Left ventricle myocardium inferior (tissue), 1 donor: Measurements from ENCODE around the gene DAAM1. TPM values are rescaled to one million over a fixed set of nuclear protein-coding genes. Genes with fewer than 3 reads are reported as not detected.

Source experiments
- DNase-seq: peaks from one replicate; pipeline ENCODE4 v3.0.0-alpha.2; 2020
- H3K27ac ChIP-seq: fragments of 200-600 bp; replicated peaks from 2 replicates; pipeline ENCODE4 v1.8.0; 2021
- H3K27me3 ChIP-seq: fragments of 200-600 bp; 2 replicates; pipeline ENCODE4 v1.8.0; 2021; ENCODE audit warnings: low read depth
- H3K36me3 ChIP-seq: fragments of 200-600 bp; 2 replicates; pipeline ENCODE4 v1.8.0; 2021
- H3K4me1 ChIP-seq: fragments of 200-600 bp; 2 replicates; pipeline ENCODE4 v1.8.0; 2021
- H3K4me3 ChIP-seq: fragments of 200-600 bp; 2 replicates; pipeline ENCODE4 v1.8.0; 2021; ENCODE audit warnings: mild to moderate bottlenecking, moderate library complexity
- H3K9me3 ChIP-seq: fragments of 200-600 bp; replicated peaks from 2 replicates; pipeline ENCODE4 v1.8.0; 2021
- intact Hi-C: fragments of 100-400 bp; cut with micrococcal nuclease; formaldehyde crosslinking; loops from one replicate; pipeline ENCODE4 v1.11.0; 2022
- total RNA-seq: library from RNA; stranded (reverse); fragmentation: NEBNext Ultra II Directional; extraction: Animal tissue kit (Norgen Biotek cat#: 25700); gene quantifications from one replicate; pipeline ENCODE4 v1.2.1, GENCODE V29; 2021
- TF ChIP-seq, protein P1 (sequence below): fragments of 200-600 bp; IDR thresholded peaks from 2 replicates; pipeline ENCODE4 v1.8.0; 2021; ENCODE audit warnings: antibody characterized with exemption, mild to moderate bottlenecking, borderline replicate concordance
- donor health status: DM: no; HTN: yes; CAD: no; lungs with severe emphysema.

DAAM1 gene
- total RNA-seq, 1 donor from 2014 or later = 84.8 TPM

DNA sequence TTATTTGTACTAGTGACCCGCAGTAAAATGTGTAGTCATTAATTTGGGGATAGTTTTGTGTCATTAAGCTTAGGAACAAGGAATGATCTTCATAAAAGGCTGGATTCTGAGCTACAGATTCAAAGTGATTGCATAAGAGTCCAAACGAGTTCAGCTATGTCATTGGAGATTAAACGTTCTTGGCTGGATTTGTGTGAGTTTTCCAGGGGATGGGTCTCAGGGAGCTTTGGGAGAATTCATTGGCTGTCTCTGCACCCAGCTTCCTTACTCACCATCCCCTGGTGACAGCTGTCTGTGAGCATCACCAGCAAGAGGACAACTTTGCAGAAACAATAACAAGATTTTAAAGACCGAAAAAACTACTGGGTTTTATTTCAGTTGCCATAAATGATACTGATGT, 130.4 kb downstream of the DAAM1 start:
- Histone ChIP-seq H3K36me3 (peaks cover 7% of the 10 kb centered on the region), H3K9me3 (no peaks in the 10 kb centered on the region), H3K4me1 (peaks cover 85% of the 10 kb centered on the region), H3K4me3 (no peak overlapping the region), H3K27ac (peak overlapping the region; percentile 87), H3K27me3 (no peaks in the 10 kb centered on the region)
- DNase-seq = no peak
- TF ChIP-seq, protein P1, sequence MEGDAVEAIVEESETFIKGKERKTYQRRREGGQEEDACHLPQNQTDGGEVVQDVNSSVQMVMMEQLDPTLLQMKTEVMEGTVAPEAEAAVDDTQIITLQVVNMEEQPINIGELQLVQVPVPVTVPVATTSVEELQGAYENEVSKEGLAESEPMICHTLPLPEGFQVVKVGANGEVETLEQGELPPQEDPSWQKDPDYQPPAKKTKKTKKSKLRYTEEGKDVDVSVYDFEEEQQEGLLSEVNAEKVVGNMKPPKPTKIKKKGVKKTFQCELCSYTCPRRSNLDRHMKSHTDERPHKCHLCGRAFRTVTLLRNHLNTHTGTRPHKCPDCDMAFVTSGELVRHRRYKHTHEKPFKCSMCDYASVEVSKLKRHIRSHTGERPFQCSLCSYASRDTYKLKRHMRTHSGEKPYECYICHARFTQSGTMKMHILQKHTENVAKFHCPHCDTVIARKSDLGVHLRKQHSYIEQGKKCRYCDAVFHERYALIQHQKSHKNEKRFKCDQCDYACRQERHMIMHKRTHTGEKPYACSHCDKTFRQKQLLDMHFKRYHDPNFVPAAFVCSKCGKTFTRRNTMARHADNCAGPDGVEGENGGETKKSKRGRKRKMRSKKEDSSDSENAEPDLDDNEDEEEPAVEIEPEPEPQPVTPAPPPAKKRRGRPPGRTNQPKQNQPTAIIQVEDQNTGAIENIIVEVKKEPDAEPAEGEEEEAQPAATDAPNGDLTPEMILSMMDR = no peak
- intact Hi-C loops = no loop called here

DNA sequence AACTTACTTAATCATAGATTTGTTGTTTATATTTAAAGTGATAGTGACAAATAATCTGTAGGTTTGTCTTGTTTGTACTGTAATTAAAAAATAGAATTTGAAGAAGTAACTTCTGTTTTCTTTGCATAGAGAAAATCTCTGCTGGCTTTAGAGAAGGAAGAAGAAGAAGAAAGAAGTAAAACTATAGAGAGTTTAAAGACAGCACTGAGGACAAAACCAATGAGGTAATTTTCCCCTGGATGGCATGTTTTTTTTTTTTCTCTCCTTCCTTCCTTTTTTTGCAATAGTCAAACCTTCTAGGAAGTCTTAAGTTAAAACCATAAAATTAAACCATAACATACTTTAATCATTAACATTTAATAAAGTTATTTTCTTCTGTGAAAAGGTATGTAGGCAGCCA, 131.9 kb downstream of the DAAM1 start:
- H3K9me3 ChIP-seq = no peaks in the 10 kb centered on the region
- DNase-seq = no peak
- no peak overlapping the region for H3K4me3 ChIP-seq
- H3K27me3 ChIP-seq = no peaks in the 10 kb centered on the region
- TF ChIP-seq, protein P1 = no peak
- H3K4me1 ChIP-seq = peaks cover 79% of the 10 kb centered on the region
- peaks cover 22% of the 10 kb centered on the region for H3K36me3 ChIP-seq
- peak overlapping the region; percentile 87 for H3K27ac ChIP-seq
- intact Hi-C loops = no loop called here

DNA sequence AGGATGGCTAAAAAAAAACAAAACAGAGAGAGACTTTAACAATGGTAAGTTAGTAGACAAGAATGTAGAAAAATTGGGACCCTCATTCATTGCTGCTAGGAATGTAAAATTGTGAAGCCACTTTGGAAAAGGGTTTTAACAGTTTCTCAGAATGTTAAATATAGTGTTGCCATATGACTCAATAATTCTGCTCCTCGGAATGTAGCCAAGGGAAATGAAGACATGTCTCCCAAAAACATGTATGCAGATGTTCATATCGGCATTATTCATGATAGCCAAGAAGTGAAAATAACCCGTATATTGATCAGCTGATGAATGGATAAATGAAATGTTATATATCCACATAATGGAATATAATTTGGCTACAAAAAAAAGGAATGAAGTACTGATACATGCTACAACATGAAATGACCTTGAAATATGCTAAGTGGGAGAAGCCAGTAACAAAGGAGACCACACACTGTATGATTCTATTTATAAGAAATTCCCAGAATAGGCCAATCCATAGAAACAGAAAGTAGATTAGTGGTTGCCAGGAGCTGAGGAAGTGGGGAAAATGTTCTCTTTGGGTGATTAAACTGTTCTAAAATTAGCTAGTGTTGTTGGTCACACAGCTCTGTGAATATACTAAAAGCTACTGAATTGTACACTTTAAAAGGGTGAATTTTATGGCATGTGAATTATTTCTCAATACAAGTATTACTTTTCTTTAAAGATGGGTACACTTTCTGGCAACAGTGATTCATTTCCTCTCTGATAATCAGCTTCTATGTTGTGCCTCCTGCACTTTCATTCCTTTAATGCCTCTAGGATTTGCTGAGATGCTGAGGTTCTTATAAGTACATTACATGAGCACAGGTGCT, 132.5 kb downstream of the DAAM1 start:
- H3K27ac ChIP-seq = peak overlapping the region; percentile 87
- no peak for DNase-seq
- no peaks in the 10 kb centered on the region for H3K9me3 ChIP-seq
- peak overlapping the region; percentile 34 for H3K4me3 ChIP-seq
- TF ChIP-seq, protein P1 = no peak
- H3K36me3 ChIP-seq = peaks cover 28% of the 10 kb centered on the region
- intact Hi-C loops = no loop called here
- no peaks in the 10 kb centered on the region for H3K27me3 ChIP-seq
- peaks cover 79% of the 10 kb centered on the region for H3K4me1 ChIP-seq

GRCh38 chr14:59321626-59321949, 133.1 kb downstream of the DAAM1 start:
- TF ChIP-seq, protein P1 = no peak
- intact Hi-C loops = no loop called here
- H3K9me3 ChIP-seq = no peaks in the 10 kb centered on the region
- peak overlapping the region; percentile 87 for H3K27ac ChIP-seq
- no peak for DNase-seq
- H3K27me3 ChIP-seq = no peaks in the 10 kb centered on the region
- H3K4me1 ChIP-seq = peaks cover 79% of the 10 kb centered on the region
- peak overlapping the region; percentile 34 for H3K4me3 ChIP-seq
- peaks cover 34% of the 10 kb centered on the region for H3K36me3 ChIP-seq

DNA sequence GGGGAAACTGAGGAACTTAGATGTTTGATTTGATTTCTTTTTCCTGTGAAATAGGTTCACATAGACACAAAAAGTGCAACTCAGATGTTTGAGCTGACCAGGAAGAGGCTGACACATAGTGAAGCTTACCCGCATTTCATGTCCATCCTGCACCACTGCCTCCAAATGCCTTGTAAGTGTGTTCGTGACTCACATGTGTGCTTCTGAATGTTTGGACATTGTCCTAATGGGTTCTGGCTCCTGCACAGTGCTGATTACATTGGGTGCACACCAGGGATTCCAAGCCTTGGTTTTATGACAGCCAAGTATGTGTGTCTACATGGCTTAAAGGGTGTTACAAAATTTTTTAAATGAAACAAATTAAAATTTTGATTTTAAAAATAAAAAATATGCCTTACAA, 137.4 kb downstream of the DAAM1 start:
- Histone ChIP-seq H3K4me3 (no peak overlapping the region), H3K27ac (peak overlapping the region; percentile 18), H3K27me3 (no peaks in the 10 kb centered on the region), H3K36me3 (peaks cover 57% of the 10 kb centered on the region), H3K9me3 (no peaks in the 10 kb centered on the region), H3K4me1 (peaks cover 53% of the 10 kb centered on the region)
- no peak for DNase-seq
- intact Hi-C loops = no loop called here
- TF ChIP-seq, protein P1 = no peak
